Astrocyte (in vitro differentiated cells and primary cell): ENCODE measurements around the gene MOB3C. TPM values are rescaled to one million over a fixed set of nuclear protein-coding genes. Genes with fewer than 3 reads are reported as not detected.

Experiments
- DNase-seq: peaks from one replicate; pipeline ENCODE4 v3.0.0-alpha.2; 2010; ENCODE audit warnings: low read depth
- FAIRE-seq: peaks from 2 replicates; lab custom pipeline; 2011; peaks lifted over from hg19 to GRCh38; lab: Jason Lieb, UNC
- H2AFZ ChIP-seq: 2 replicates; pipeline ENCODE4 v1.6.0; 2012; ENCODE audit warnings: low read depth, low read length, inconsistent platforms
- H3K27ac ChIP-seq: 2 replicates; pipeline ENCODE4 v1.5.1; 2011; ENCODE audit warnings: low read depth, low read length, inconsistent platforms
- H3K27me3 ChIP-seq: 2 replicates; pipeline ENCODE4 v1.6.0; 2011; ENCODE audit warnings: low read length, inconsistent platforms; ENCODE audit not compliant: insufficient read depth
- H3K36me3 ChIP-seq: 2 replicates; pipeline ENCODE4 v1.5.1; 2011; ENCODE audit warnings: low read length, inconsistent platforms; ENCODE audit not compliant: insufficient read depth
- H3K4me1 ChIP-seq: 2 replicates; pipeline ENCODE4 v1.5.1; 2011; ENCODE audit warnings: low read length, inconsistent platforms; ENCODE audit not compliant: insufficient read depth
- H3K4me2 ChIP-seq: 2 replicates; pipeline ENCODE4 v1.6.0; 2012; ENCODE audit warnings: low read length, inconsistent platforms
- H3K4me3 ChIP-seq: 2 replicates; pipeline ENCODE4 v1.5.1; 2011; ENCODE audit warnings: low read depth, mild to moderate bottlenecking, low read length, inconsistent platforms; ENCODE audit not compliant: insufficient read depth
- H3K79me2 ChIP-seq: 2 replicates; pipeline ENCODE4 v1.6.0; 2012; ENCODE audit warnings: mild to moderate bottlenecking, low read length, inconsistent platforms; ENCODE audit not compliant: insufficient read depth
- H3K9ac ChIP-seq: 2 replicates; pipeline ENCODE4 v1.6.0; 2012; ENCODE audit warnings: mild to moderate bottlenecking, low read length, inconsistent platforms
- H3K9me3 ChIP-seq: 2 replicates; pipeline ENCODE4 v1.5.1; 2012; ENCODE audit warnings: low read depth, mild to moderate bottlenecking, low read length, inconsistent platforms; ENCODE audit not compliant: insufficient read depth
- H4K20me1 ChIP-seq: 2 replicates; pipeline ENCODE4 v1.6.0; 2012; ENCODE audit warnings: low read length, inconsistent platforms; ENCODE audit not compliant: insufficient read depth
- H3K27ac Mint-ChIP-seq: one replicate; pipeline ENCODE4 v1.8.0; 2021; ENCODE audit warnings: mild to moderate bottlenecking, mixed read lengths; ENCODE audit not compliant: unreplicated experiment
- H3K27me3 Mint-ChIP-seq: one replicate; pipeline ENCODE4 v1.8.0; 2021; ENCODE audit warnings: low read depth, mixed read lengths; ENCODE audit not compliant: unreplicated experiment
- H3K36me3 Mint-ChIP-seq: one replicate; pipeline ENCODE4 v1.8.0; 2021; ENCODE audit warnings: low read depth, mixed read lengths; ENCODE audit not compliant: unreplicated experiment
- H3K4me1 Mint-ChIP-seq: one replicate; pipeline ENCODE4 v1.8.0; 2021; ENCODE audit warnings: low read depth, mixed read lengths; ENCODE audit not compliant: unreplicated experiment
- H3K4me3 Mint-ChIP-seq: one replicate; pipeline ENCODE4 v1.8.0; 2021; ENCODE audit warnings: mild to moderate bottlenecking, moderate library complexity, mixed read lengths; ENCODE audit not compliant: unreplicated experiment
- H3K9me3 Mint-ChIP-seq: one replicate; pipeline ENCODE4 v1.8.0; 2021; ENCODE audit warnings: mild to moderate bottlenecking, mixed read lengths; ENCODE audit not compliant: unreplicated experiment
- CTCF ChIP-seq: IDR thresholded peaks from 2 replicates; pipeline ENCODE4 v1.5.1; 2011; ENCODE audit warnings: low read depth, mild to moderate bottlenecking, inconsistent platforms, low read length, moderate library complexity; ENCODE audit not compliant: insufficient read depth
- EZH2 ChIP-seq: IDR thresholded peaks from 2 replicates; pipeline ENCODE4 v1.6.1; 2012; ENCODE audit warnings: mild to moderate bottlenecking, low read length, inconsistent platforms; ENCODE audit not compliant: insufficient read depth
- total RNA-seq: library from RNA; stranded (reverse); gene quantifications from 2 replicates; pipeline ENCODE4 v1.2.1, GENCODE V29; 2021

MOB3C gene
- total RNA-seq, 1 donor from 2014 or later, result 4.8 TPM

- no peak for TF ChIP-seq CTCF
- no peak overlapping the region for H2AFZ ChIP-seq
- no peak overlapping the region for H3K27ac ChIP-seq
- Mint-ChIP-seq H3K27me3 (peaks cover 8% of the 10 kb centered on the region), H3K4me1 (peaks cover 19% of the 10 kb centered on the region), H3K4me3 (peak overlapping the region; percentile 62), H3K27ac (no peak overlapping the region), H3K9me3 (peaks cover 2% of the 10 kb centered on the region), H3K36me3 (peaks cover 14% of the 10 kb centered on the region)
- no peaks in the 10 kb centered on the region for H3K27me3 ChIP-seq
- peaks cover 19% of the 10 kb centered on the region for H4K20me1 ChIP-seq
- H3K9me3 ChIP-seq, result no peaks in the 10 kb centered on the region
- no peak for FAIRE-seq
- peaks cover 16% of the 10 kb centered on the region for H3K4me1 ChIP-seq
- H3K9ac ChIP-seq, result no peak overlapping the region
- peaks cover 7% of the 10 kb centered on the region for H3K79me2 ChIP-seq
- H3K4me3 ChIP-seq, result no peak overlapping the region
- no peaks in the 10 kb centered on the region for H3K36me3 ChIP-seq
- peak; percentile 56 for DNase-seq
- H3K4me2 ChIP-seq, result peak overlapping the region; percentile 41
Measured at GRCh38 chr1:46613661-46614603, 2.7 kb downstream of the MOB3C start.

GRCh38 chr1:46612937-46613660 lies 3.5 kb downstream of the MOB3C start:
- Histone ChIP-seq H3K36me3 (no peaks in the 10 kb centered on the region), H3K27ac (no peak overlapping the region), H3K9ac (no peak overlapping the region), H3K27me3 (no peaks in the 10 kb centered on the region), H3K4me1 (peaks cover 16% of the 10 kb centered on the region), H3K79me2 (peaks cover 7% of the 10 kb centered on the region), H3K4me2 (peak overlapping the region; percentile 41), H3K4me3 (no peak overlapping the region), H4K20me1 (peaks cover 19% of the 10 kb centered on the region), H3K9me3 (no peaks in the 10 kb centered on the region), H2AFZ (no peak overlapping the region)
- no peak for DNase-seq
- Mint-ChIP-seq H3K36me3 (peaks cover 22% of the 10 kb centered on the region), H3K4me3 (peak overlapping the region; percentile 8), H3K4me1 (peaks cover 19% of the 10 kb centered on the region), H3K27ac (no peak overlapping the region), H3K27me3 (peaks cover 2% of the 10 kb centered on the region), H3K9me3 (no peaks in the 10 kb centered on the region)
- no peak for FAIRE-seq
- no peak for TF ChIP-seq CTCF
- no peak for TF ChIP-seq EZH2
